ENCODE measurements around the gene IREB2. TPM values are rescaled to one million over a fixed set of nuclear protein-coding genes. Genes with fewer than 3 reads are reported as not detected.
A peak's percentile ranks its signal among the peaks of the same experiment; 100 is the strongest.
"Not testable (repeated sequence)": the region's sequence is repeated elsewhere in the genome, so short reads cannot be mapped to it uniquely, and the experiment has no call there.

The IREB2 gene
- total RNA-seq, 1 experiment from 2014 or later, result 89.5 TPM

- TF ChIP-seq MAX (CRISPR knock-in tag; IDR thresholded peaks at IDR 0.05) (no peak), CTCF (IDR thresholded peaks at IDR 0.05) (no peak), NR1H2 (CRISPR knock-in tag; IDR thresholded peaks at IDR 0.05) (no peak), NR2C2 (CRISPR knock-in tag; IDR thresholded peaks at IDR 0.05) (no peak), TEAD1 (CRISPR knock-in tag; IDR thresholded peaks at IDR 0.05) (no peak), CDX4 (CRISPR knock-in tag; IDR thresholded peaks at IDR 0.05; ENCODE audit: borderline replicate concordance) (no peak), SOX15 (CRISPR knock-in tag; IDR thresholded peaks at IDR 0.05) (no peak), HMGXB4 (CRISPR knock-in tag; IDR thresholded peaks at IDR 0.05) (no peak), ATF2 (CRISPR knock-in tag; IDR thresholded peaks at IDR 0.05; ENCODE audit: borderline replicate concordance, low read depth) (no peak), ZBTB43 (CRISPR knock-in tag; IDR thresholded peaks at IDR 0.05) (no peak), TP53 (CRISPR knock-in tag; IDR thresholded peaks at IDR 0.05) (no peak), CREM (CRISPR knock-in tag; IDR thresholded peaks at IDR 0.05) (no peak)
Measured at GRCh38 chr15:78538358-78538757, 100.3 kb downstream of the IREB2 start (continued).

GRCh38 chr15:78539464-78540140, 101.6 kb downstream of the IREB2 start:
- not testable (repeated sequence) for ATAC-seq; H3K27me3 Mint-ChIP-seq (ENCODE audit: low read depth); H3K9me3 Mint-ChIP-seq; DNase-seq (ENCODE audit: low spot score)
- POLR2A ChIA-PET, result interaction anchor here (0.8 to 3.4 kb wide), 2 partner anchors 26 to 273 kb away, joined by 4 to 35 read pairs; partner anchors contain the start of gene CHRNA5
- CTCF ChIA-PET, result interaction anchor here (0.8 to 2.1 kb wide), 6 partner anchors 31 to 426 kb away, joined by 3 to 10 read pairs (median 4); no protein-coding TSS in a partner anchor
- H3K36me3 Mint-ChIP-seq, result peaks cover 22% of the 10 kb centered on the region
- H3K4me1 Mint-ChIP-seq, result peaks cover 11% of the 10 kb centered on the region
- peak overlapping the region; percentile 96 for H3K4me3 Mint-ChIP-seq
- H3K27ac Mint-ChIP-seq, result peak overlapping the region; percentile 96

GRCh38 chr15:78540141-78540870, 102.3 kb downstream of the IREB2 start, which contains the start of gene PSMA4:
PSMA4 (plus strand) TSS chr15:78540444; CDS start chr15:78541928, 1,484 bp downstream.
- DNase-seq (ENCODE audit: low spot score) (peak; percentile 90), ATAC-seq (peak; percentile 85)
- ChIA-PET CTCF (interaction anchor here (0.6 to 2.1 kb wide), 8 partner anchors 25 to 722 kb away, joined by 3 to 10 read pairs (median 3); partner anchors contain the start of gene CHRNA5), POLR2A (interaction anchor here (0.8 to 3.4 kb wide), 2 partner anchors 25 to 272 kb away, joined by 4 to 35 read pairs; partner anchors contain the start of gene CHRNA5)
- no peaks in the 10 kb centered on the region for H3K27me3 Mint-ChIP-seq (ENCODE audit: low read depth)
- peak within 1 kb of the TSS; percentile 96 for H3K27ac Mint-ChIP-seq
- H3K9me3 Mint-ChIP-seq, result no peaks in the 10 kb centered on the region
- peaks cover 11% of the 10 kb centered on the region for H3K4me1 Mint-ChIP-seq
- H3K36me3 Mint-ChIP-seq, result peaks cover 28% of the 10 kb centered on the region
- peak within 1 kb of the TSS; percentile 96 for H3K4me3 Mint-ChIP-seq
- no peak for TF ChIP-seq TEAD1 (CRISPR knock-in tag; IDR thresholded peaks at IDR 0.05)
- peak; percentile 36; the same call in 1 of the 2 replicates for TF ChIP-seq TP53 (CRISPR knock-in tag; IDR thresholded peaks at IDR 0.05)
- no peak for TF ChIP-seq MYBL2 (CRISPR knock-in tag; IDR thresholded peaks at IDR 0.05)
- TF ChIP-seq HMGA2 (CRISPR knock-in tag; IDR thresholded peaks at IDR 0.05), result 0 out of 2 replicates have a peak, but pooled peaks have one; percentile 7
- TF ChIP-seq ZNF423 (CRISPR knock-in tag; IDR thresholded peaks at IDR 0.05), result no peak
- peak; percentile 41 for TF ChIP-seq USF2 (CRISPR knock-in tag; IDR thresholded peaks at IDR 0.05)
- no peak for TF ChIP-seq NFATC4 (CRISPR knock-in tag; IDR thresholded peaks at IDR 0.05)
- TF ChIP-seq KAT7 (CRISPR knock-in tag; IDR thresholded peaks at IDR 0.05; ENCODE audit: borderline replicate concordance), result 0 out of 2 replicates have a peak, but pooled peaks have one; percentile 77
- TF ChIP-seq ETV6 (CRISPR knock-in tag; IDR thresholded peaks at IDR 0.05), result peak; percentile 81
- TF ChIP-seq NFE2L1 (CRISPR knock-in tag; IDR thresholded peaks at IDR 0.05), result peak; percentile 70; the same call in 1 of the 2 replicates
- no peak for TF ChIP-seq E2F4 (CRISPR knock-in tag; IDR thresholded peaks at IDR 0.05; ENCODE audit: borderline replicate concordance, low read depth)
- TF ChIP-seq RELA (CRISPR knock-in tag; IDR thresholded peaks at IDR 0.05; ENCODE audit: borderline replicate concordance), result peak; percentile 52; the same call in 1 of the 2 replicates

Data from WTC11 (cell line).